ENCODE results near the gene ADAMTS12. TPM values are rescaled to one million over a fixed set of nuclear protein-coding genes. Genes with fewer than 3 reads are reported as not detected.

Gene ADAMTS12
- total RNA-seq, 1 donor from 2014 or later: 4.1 TPM

DNA sequence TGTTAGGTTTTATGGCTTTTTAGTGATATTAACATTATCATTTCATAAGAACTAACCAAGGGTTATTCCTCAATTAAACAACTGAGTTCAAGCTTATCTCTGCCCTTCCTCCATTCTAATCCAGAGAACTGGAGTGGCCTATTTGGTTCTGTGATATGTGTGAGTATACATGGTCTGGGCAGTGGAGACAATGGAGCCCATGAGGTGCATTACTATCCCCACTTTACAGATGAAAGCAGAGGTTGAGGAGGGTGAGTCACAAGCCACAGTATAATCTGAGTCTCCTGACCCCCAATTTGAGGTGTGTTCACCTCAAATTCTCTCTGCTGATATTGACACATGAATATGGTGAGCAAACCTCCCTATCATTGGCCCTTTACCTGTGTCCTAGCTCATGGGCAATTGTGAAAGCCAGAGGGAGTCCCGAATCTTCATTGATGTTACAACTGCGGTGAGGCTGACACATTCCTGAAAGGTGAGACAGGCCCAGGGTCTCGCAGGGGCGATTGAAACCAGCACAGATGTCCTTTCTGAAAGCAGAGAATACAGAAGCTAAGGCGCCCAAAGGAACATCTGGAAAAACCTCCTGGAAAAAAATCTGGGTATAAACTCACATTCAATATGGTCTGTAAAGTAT lies 233.9 kb downstream of the ADAMTS12 start:
- H3K36me3 ChIP-seq (ENCODE audit: control insufficient read depth, insufficient read depth, low read length): no peaks in the 10 kb centered on the region
- TF ChIP-seq, protein P1, sequence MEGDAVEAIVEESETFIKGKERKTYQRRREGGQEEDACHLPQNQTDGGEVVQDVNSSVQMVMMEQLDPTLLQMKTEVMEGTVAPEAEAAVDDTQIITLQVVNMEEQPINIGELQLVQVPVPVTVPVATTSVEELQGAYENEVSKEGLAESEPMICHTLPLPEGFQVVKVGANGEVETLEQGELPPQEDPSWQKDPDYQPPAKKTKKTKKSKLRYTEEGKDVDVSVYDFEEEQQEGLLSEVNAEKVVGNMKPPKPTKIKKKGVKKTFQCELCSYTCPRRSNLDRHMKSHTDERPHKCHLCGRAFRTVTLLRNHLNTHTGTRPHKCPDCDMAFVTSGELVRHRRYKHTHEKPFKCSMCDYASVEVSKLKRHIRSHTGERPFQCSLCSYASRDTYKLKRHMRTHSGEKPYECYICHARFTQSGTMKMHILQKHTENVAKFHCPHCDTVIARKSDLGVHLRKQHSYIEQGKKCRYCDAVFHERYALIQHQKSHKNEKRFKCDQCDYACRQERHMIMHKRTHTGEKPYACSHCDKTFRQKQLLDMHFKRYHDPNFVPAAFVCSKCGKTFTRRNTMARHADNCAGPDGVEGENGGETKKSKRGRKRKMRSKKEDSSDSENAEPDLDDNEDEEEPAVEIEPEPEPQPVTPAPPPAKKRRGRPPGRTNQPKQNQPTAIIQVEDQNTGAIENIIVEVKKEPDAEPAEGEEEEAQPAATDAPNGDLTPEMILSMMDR (IDR thresholded peaks at IDR 0.05; ENCODE audit: insufficient read depth, low read length, poor library complexity, severe bottlenecking): no peak
- no peak overlapping the region for H3K4me3 ChIP-seq (ENCODE audit: low read depth, low read length)
- DNase-seq (ENCODE audit: low read depth): no peak
- H3K27me3 ChIP-seq (ENCODE audit: control insufficient read depth, insufficient read depth, low read length): no peaks in the 10 kb centered on the region

DNA sequence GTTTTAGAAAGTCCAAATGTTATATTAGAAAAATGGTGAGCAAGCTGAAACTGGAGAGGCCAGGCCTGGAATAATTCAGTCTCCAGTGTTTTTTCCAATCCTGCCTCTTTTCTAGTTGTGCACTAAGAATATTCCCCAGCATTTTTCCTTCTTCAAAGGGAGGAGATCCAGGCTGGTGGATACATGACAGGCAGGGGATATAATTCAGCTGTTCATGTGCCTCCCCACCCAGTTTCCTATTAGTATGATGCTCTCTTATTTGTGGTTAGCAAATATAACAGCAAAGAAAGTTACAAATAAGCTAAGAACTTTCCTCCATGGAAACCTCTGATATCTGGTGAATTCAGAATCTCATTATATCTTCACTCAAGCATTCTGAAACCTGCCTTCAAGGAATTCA lies 234.6 kb downstream of the ADAMTS12 start:
- TF ChIP-seq, protein P1 (IDR thresholded peaks at IDR 0.05; ENCODE audit: insufficient read depth, low read length, poor library complexity, severe bottlenecking): no peak
- Histone ChIP-seq H3K27me3 (ENCODE audit: control insufficient read depth, insufficient read depth, low read length) (no peaks in the 10 kb centered on the region), H3K4me3 (ENCODE audit: low read depth, low read length) (no peak overlapping the region), H3K36me3 (ENCODE audit: control insufficient read depth, insufficient read depth, low read length) (no peaks in the 10 kb centered on the region)
- no peak for DNase-seq (ENCODE audit: low read depth)

DNA sequence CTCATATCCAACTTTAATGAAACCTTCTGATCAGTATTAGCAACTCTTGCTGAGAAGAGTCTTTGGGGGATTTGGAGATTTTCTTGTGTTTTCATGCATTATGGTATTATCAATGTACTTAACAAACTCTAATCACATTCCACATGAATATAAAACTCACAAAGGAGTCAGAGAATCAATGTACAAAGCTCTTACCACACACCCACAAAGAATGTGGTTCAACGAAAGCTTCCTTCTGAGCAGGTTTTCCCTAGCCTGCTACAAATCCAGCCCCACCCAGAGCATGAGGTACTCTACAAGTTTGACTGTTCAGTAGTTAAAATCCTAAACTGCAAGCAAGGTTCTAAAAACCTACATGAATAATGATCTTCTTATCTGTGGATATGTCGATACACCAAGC lies 240.9 kb downstream of the ADAMTS12 start:
- DNase-seq (ENCODE audit: low read depth): no peak
- Histone ChIP-seq H3K4me3 (ENCODE audit: low read depth, low read length) (no peak overlapping the region), H3K27me3 (ENCODE audit: control insufficient read depth, insufficient read depth, low read length) (no peaks in the 10 kb centered on the region), H3K36me3 (ENCODE audit: control insufficient read depth, insufficient read depth, low read length) (no peaks in the 10 kb centered on the region)
- TF ChIP-seq, protein P1 (IDR thresholded peaks at IDR 0.05; ENCODE audit: insufficient read depth, low read length, poor library complexity, severe bottlenecking): no peak

DNA sequence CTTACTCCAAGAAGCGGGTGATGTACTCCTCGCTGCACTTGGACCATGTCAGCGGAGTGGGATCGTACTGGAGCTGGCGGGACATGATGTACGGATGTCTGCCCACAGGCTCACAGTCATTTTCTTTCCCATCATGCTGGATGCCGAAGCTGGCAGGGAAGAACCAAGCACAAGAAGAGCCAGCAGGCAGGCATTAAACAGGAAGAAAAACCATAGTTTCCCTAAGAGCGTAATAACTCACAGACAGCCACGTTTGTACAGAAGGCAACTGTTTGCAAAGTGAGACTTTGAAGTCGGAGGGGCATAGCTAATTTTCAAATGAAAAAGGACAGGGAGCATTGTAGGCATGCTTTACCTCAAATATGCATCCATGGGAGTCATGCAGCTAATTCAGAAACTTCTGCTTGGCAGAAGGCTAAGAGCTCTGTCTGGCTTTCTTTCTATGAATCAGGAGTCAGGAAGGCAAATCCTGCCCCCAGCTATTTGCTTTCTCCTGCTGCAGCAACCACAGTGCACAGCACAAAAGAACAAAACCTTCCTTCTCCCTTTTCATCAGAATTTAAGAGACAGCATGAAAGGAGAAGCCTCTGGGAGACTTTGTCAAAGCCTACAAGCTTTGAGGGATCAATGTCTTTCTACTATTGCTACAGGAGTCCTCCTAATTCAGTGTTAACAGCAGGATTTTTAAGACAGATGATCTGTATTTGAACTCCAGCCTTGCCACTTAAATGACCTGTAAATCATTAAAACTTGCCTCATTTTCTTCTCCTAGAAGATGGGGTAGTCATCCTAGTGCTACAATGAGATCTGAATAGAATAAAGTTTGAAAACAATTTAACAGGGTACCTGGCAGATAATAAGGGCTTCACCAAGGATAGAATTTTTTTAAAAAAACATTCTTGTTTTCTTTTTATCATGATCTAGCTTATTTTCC lies 242.0 kb downstream of the ADAMTS12 start:
- peak; percentile 61 for DNase-seq (ENCODE audit: low read depth)
- H3K4me3 ChIP-seq (ENCODE audit: low read depth, low read length): no peak overlapping the region

DNA sequence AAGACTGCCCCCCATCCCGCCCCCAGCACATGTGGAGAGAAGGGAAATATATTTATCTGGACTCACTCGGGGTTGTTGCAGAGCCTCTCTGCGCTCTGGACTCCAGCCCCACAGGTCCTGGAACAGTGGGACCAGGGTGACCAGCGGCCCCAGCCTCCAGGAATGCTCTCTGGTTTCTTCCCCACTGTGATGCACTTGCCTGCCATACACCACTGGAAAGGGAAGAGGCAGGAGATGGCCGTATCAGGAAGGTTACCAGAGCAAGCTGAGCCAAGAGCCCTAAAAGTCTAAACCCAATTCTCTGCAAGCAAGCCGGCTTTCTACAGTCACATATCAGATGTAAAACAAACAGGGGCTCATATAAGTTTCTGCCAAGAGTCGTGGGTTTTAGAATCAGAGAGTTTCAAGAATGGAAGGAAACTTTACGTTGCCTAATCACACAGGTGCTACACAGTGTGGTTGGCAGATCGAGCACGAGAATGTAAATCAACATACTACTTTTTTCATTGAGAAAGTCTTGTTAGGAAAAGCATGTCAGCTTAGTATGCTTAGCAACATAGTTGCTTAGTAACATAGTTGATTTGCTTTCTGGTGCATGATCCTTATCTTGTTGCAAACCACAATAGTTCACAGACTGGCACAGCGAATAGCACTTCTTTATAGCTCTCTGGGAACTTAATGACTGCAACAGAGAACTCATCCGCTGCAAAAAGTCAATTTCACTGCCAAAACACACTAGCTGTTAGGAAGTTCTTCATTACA lies 249.9 kb downstream of the ADAMTS12 start:
- Histone ChIP-seq H3K4me3 (ENCODE audit: low read depth, low read length) (no peak overlapping the region), H3K36me3 (ENCODE audit: control insufficient read depth, insufficient read depth, low read length) (no peaks in the 10 kb centered on the region), H3K27me3 (ENCODE audit: control insufficient read depth, insufficient read depth, low read length) (no peaks in the 10 kb centered on the region)
- peak; percentile 82 for DNase-seq (ENCODE audit: low read depth)
- TF ChIP-seq, protein P1 (IDR thresholded peaks at IDR 0.05; ENCODE audit: insufficient read depth, low read length, poor library complexity, severe bottlenecking): no peak

More for the DNA sequence above, 242.0 kb downstream of the ADAMTS12 start:
- H3K36me3 ChIP-seq (ENCODE audit: control insufficient read depth, insufficient read depth, low read length): no peaks in the 10 kb centered on the region
- H3K27me3 ChIP-seq (ENCODE audit: control insufficient read depth, insufficient read depth, low read length): no peaks in the 10 kb centered on the region
- TF ChIP-seq, protein P1 (IDR thresholded peaks at IDR 0.05; ENCODE audit: insufficient read depth, low read length, poor library complexity, severe bottlenecking): no peak
